ENCODE data around the gene FLNB.

GRCh38 chr3:58216496-58217195 is 208.4 kb downstream of the FLNB start:
- TF ChIP-seq POLR2A (IDR thresholded peaks at IDR 0.05), result no peak
- TF ChIP-seq CTCF (IDR thresholded peaks at IDR 0.05), result no peak

All from adrenal gland (tissue), 5 donors.